NT2/D1 (cell line): ENCODE data around the gene GRIK1.

Experiments
- SUZ12 ChIP-seq: IDR thresholded peaks from 2 replicates; pipeline ENCODE4 v1.6.1; 2011; ENCODE audit not compliant: insufficient read length, insufficient read depth; ENCODE audit errors: extremely low read depth
- YY1 ChIP-seq: IDR thresholded peaks from 2 replicates; pipeline ENCODE4 v1.6.1; 2011; ENCODE audit not compliant: insufficient read length, insufficient read depth
- ZNF274 ChIP-seq: IDR thresholded peaks from 2 replicates; pipeline ENCODE4 v1.6.1; 2011; ENCODE audit warnings: mild to moderate bottlenecking, low read depth, low read length

- no peak for TF ChIP-seq YY1
- no peak for TF ChIP-seq SUZ12
- TF ChIP-seq ZNF274, result no peak
Observed at GRCh38 chr21:29762570-29763082, 177.2 kb downstream of the GRIK1 start.
